Vagina (tissue), 2 donors: ENCODE results near the gene CELF5. TPM values are rescaled to one million over a fixed set of nuclear protein-coding genes. Genes with fewer than 3 reads are reported as not detected.
"Not testable (repeated sequence)": the region's sequence is repeated elsewhere in the genome, so short reads cannot be mapped to it uniquely, and the experiment has no call there.

Source experiments
- DNase-seq, 2 donors: peaks; one replicate each; pipeline ENCODE4 v3.0.0-alpha.2; 2017; ENCODE audit errors: extremely low spot score in 2 of 2
- H3K27ac ChIP-seq: fragments of 200-600 bp; sonication (generic); one replicate; pipeline ENCODE4 v1.5.1; 2019
- H3K27me3 ChIP-seq: fragments of 200-600 bp; sonication (generic); one replicate; pipeline ENCODE4 v1.5.1; 2019
- H3K36me3 ChIP-seq, 2 donors: fragments of 200-600 bp; sonication (generic); one replicate each; pipeline ENCODE4 v1.5.1; 2017 to 2019
- H3K4me1 ChIP-seq: fragments of 200-600 bp; sonication (generic); one replicate; pipeline ENCODE4 v1.5.1; 2019
- H3K4me3 ChIP-seq, 2 donors: fragments of 200-600 bp; sonication (generic); 1 replicate in 1 of 2; 2 replicates in 1 of 2; pipeline ENCODE4 v1.5.1; 2016 to 2019
- H3K9me3 ChIP-seq: fragments of 200-600 bp; sonication (generic); one replicate; pipeline ENCODE4 v1.5.1; 2019
- POLR2A ChIP-seq, 2 donors: fragments of 450-650 bp; IDR thresholded peaks; one replicate each; pipeline ENCODE4 v1.6.1; 2017; ENCODE audit warnings: antibody characterized with exemption in 2 of 2, mild to moderate bottlenecking in 2 of 2, moderate library complexity in 2 of 2
- POLR2AphosphoS5 ChIP-seq, 2 donors: sonication (generic); formaldehyde crosslinking; IDR thresholded peaks; one replicate each; pipeline ENCODE4 v1.9.0; 2017; ENCODE audit warnings: antibody characterized with exemption in 2 of 2, mild to moderate bottlenecking in 2 of 2, low read depth in 1 of 2; ENCODE audit not compliant: insufficient read depth in 1 of 2
- intact Hi-C: fragments of 100-400 bp; cut with DNase I; formaldehyde crosslinking; loops from one replicate; pipeline ENCODE4 v1.15.1; 2023
- total RNA-seq: library from RNA; depleted of rRNA; stranded (reverse); fragments of >200 nt; gene quantifications from one replicate; pipeline ENCODE4 v1.2.3, GENCODE V29; 2016
- TF ChIP-seq, protein P1 (sequence below), 3 experiments: fragments of 450-650 bp in 2 of 3; fragments of 200-600 bp in 1 of 3; sonication (generic) in 1 of 3; IDR thresholded peaks; one replicate each; pipeline ENCODE4 v1.5.1; 2017 to 2019; ENCODE audit warnings: antibody characterized with exemption in 3 of 3, mild to moderate bottlenecking in 2 of 3, moderate library complexity in 2 of 3

Gene CELF5
- total RNA-seq, 1 donor from 2014 or later, result not detected

DNA sequence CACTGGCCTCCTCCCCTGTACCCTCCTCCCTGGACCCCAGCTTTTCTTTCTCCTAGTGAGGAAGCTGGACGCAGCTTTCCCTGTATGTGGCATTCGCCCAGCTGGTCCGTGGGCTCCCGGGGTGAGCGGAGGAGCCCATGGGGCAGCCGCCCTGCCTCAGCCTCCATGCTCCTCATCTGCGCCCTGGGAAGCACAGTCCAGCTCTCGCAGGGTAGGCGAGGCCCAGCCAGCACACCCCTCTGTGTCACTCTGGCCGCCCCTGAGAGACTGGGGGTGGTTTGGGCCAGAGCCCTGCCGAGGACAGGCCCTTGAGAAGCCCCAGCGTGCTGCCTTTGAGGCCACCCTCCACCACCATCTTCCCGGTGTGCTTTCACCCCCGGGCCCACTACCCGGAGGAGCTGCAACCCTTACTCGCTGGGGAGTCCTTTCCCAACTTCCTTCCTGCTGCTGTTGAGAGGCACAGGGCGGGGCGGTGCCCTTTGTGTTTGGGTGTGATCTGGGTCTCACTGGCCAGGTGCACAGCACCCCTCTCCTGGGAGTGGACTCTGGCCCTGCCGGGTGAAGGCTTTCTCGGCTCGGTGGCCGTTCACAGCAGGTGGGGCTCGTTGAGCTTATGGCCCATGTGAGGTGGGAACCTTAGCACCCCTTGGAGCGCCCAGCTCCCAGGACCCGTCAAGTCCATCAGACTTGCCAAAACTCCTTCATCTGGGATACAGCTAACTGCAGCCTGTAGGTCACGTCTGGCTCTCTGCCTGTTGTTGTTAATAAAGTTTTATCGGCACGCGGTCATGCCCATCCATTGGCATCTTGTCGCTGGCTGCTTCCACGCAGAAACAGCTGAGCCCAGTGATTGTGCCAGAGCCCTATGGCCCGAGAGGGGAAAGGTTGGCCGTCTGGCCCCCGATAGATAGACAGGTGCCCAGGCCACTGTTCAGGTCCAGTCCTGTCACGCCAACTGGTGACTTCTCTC lies 35.5 kb upstream of the CELF5 start:
- Histone ChIP-seq H3K4me3 (no peak overlapping the region), H3K27me3 (no peaks in the 10 kb centered on the region), H3K4me1 (peaks cover 37% of the 10 kb centered on the region), H3K27ac (no peak overlapping the region), H3K9me3 (no peaks in the 10 kb centered on the region), H3K36me3 (peaks cover 0 to 10% of the 10 kb centered on the region in 2 donors)
- intact Hi-C loops, result no loop called here
- TF ChIP-seq, protein P1, sequence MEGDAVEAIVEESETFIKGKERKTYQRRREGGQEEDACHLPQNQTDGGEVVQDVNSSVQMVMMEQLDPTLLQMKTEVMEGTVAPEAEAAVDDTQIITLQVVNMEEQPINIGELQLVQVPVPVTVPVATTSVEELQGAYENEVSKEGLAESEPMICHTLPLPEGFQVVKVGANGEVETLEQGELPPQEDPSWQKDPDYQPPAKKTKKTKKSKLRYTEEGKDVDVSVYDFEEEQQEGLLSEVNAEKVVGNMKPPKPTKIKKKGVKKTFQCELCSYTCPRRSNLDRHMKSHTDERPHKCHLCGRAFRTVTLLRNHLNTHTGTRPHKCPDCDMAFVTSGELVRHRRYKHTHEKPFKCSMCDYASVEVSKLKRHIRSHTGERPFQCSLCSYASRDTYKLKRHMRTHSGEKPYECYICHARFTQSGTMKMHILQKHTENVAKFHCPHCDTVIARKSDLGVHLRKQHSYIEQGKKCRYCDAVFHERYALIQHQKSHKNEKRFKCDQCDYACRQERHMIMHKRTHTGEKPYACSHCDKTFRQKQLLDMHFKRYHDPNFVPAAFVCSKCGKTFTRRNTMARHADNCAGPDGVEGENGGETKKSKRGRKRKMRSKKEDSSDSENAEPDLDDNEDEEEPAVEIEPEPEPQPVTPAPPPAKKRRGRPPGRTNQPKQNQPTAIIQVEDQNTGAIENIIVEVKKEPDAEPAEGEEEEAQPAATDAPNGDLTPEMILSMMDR (IDR thresholded peaks at IDR 0.05), result no peak
- TF ChIP-seq POLR2AphosphoS5 (IDR thresholded peaks at IDR 0.05; ENCODE audit: insufficient read depth in 1 of 2, low read depth in 1 of 2), result no peak
- TF ChIP-seq POLR2A (IDR thresholded peaks at IDR 0.05), result no peak
- no peak for DNase-seq

- intact Hi-C loops, result no loop called here
- Histone ChIP-seq H3K4me1 (peaks cover 31% of the 10 kb centered on the region), H3K9me3 (no peaks in the 10 kb centered on the region), H3K4me3 (no peak overlapping the region), H3K36me3 (peaks cover 0 to 10% of the 10 kb centered on the region in 2 donors), H3K27ac (no peak overlapping the region), H3K27me3 (no peaks in the 10 kb centered on the region)
- DNase-seq, result no peak
- no peak for TF ChIP-seq POLR2AphosphoS5 (IDR thresholded peaks at IDR 0.05; ENCODE audit: insufficient read depth in 1 of 2, low read depth in 1 of 2)
- TF ChIP-seq, protein P1 (IDR thresholded peaks at IDR 0.05), result no peak
- no peak for TF ChIP-seq POLR2A (IDR thresholded peaks at IDR 0.05)
Observed at GRCh38 chr19:3189702-3190469, 34.6 kb upstream of the CELF5 start.

DNA sequence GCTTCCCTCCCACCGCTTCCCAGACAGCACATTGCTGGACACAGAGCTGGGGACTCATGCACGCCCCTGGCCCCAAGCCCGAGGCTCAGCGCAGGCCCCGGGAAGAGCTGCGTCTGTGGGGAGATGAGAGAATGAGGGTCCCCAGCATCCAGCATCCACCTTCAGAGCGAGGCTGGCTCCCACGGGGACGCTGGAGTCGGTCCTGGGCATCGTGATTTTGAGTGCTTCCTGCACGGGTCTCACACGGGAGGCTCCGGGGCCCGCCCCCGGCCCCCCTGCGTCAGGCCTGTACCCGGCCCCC lies 34.0 kb upstream of the CELF5 start:
- Histone ChIP-seq H3K4me1 (peaks cover 29% of the 10 kb centered on the region), H3K4me3 (no peak overlapping the region), H3K9me3 (no peaks in the 10 kb centered on the region), H3K36me3 (peaks cover 0 to 10% of the 10 kb centered on the region in 2 donors), H3K27me3 (no peaks in the 10 kb centered on the region), H3K27ac (no peak overlapping the region)
- intact Hi-C loops, result no loop called here
- no peak for TF ChIP-seq POLR2AphosphoS5 (IDR thresholded peaks at IDR 0.05; ENCODE audit: insufficient read depth in 1 of 2, low read depth in 1 of 2)
- TF ChIP-seq, protein P1 (IDR thresholded peaks at IDR 0.05), result no peak
- no peak for TF ChIP-seq POLR2A (IDR thresholded peaks at IDR 0.05)
- DNase-seq, result no peak

GRCh38 chr19:3190921-3191805 lies 33.3 kb upstream of the CELF5 start:
- H3K4me3 ChIP-seq, result no peak overlapping the region
- TF ChIP-seq POLR2A (IDR thresholded peaks at IDR 0.05) (no peak), POLR2AphosphoS5 (IDR thresholded peaks at IDR 0.05; ENCODE audit: insufficient read depth in 1 of 2, low read depth in 1 of 2) (no peak)
- TF ChIP-seq, protein P1 (IDR thresholded peaks at IDR 0.05), result no peak
- H3K27ac ChIP-seq, result no peak overlapping the region
- H3K36me3 ChIP-seq, result peaks cover 0 to 10% of the 10 kb centered on the region in 2 donors
- H3K27me3 ChIP-seq, result no peaks in the 10 kb centered on the region
- H3K4me1 ChIP-seq, result peaks cover 28% of the 10 kb centered on the region
- intact Hi-C loops, result no loop called here
- DNase-seq, result no peak
- no peaks in the 10 kb centered on the region for H3K9me3 ChIP-seq

DNA sequence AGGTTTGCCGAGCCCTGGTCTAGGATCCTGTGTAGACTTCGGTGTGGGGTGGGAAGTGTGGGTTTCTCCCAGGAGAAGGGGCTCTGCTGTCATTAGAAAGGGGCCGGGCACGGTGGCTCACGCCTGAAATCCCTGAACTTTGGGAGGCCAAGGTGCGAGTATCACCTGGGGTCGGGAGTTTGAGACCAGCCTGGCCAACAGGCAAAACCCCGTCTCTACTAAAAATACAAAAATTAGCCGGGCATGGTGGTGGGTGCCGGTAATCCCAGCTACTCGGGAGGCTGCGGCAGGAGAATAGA lies 32.7 kb upstream of the CELF5 start:
- H3K27me3 ChIP-seq, H3K9me3 ChIP-seq, DNase-seq, H3K27ac ChIP-seq, H3K36me3 ChIP-seq, H3K4me3 ChIP-seq, intact Hi-C loops: not testable (repeated sequence)
- peaks cover 22% of the 10 kb centered on the region for H3K4me1 ChIP-seq
